Astrocyte of the spinal cord (primary cell): ENCODE measurements around the gene AMHR2.
"Not testable (repeated sequence)": the region's sequence is repeated elsewhere in the genome, so short reads cannot be mapped to it uniquely, and the experiment has no call there.

Experiments
- DNase-seq: peaks from one replicate; pipeline ENCODE4 v3.0.0; 2011; ENCODE audit warnings: low read depth, low spot score
- H3K4me3 ChIP-seq: 2 replicates; pipeline ENCODE4 v1.5.1; 2011; ENCODE audit warnings: low read depth, mild to moderate bottlenecking, low read length, moderate library complexity
- in situ Hi-C: cut with HindIII; loops from 2 replicates; pipeline ENCODE4 v1.10.0; 2017; ENCODE audit warnings: low sequenced_read_pairs
- TF ChIP-seq, protein P1 (sequence below): IDR thresholded peaks from 2 replicates; pipeline ENCODE4 v1.5.1; 2012; ENCODE audit warnings: low read depth, mild to moderate bottlenecking, low read length, inconsistent platforms

AMHR2 gene

DNA sequence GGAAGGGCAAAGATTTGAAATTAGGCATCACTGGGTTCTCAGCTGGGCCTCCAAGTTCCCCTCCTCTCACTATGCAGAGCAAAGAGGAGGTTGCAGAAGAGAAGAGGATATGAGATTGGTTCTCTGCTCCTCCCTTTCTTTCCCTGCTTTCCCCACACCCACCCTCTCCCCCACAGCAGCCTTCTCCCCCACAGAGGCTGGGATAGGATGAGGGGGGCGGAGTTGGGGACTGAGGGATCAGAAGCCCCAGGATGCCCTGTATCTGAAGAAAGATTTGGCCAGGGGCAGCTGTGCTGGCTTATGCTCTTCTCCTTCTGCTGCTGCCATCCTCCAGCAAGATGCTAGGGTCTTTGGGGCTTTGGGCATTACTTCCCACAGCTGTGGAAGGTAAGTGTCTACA, at the start of gene AMHR2:
AMHR2 (plus strand) TSS at position 259 of the 400 bp plus-strand sequence; CDS start at position 339, 80 bp downstream.
- TF ChIP-seq, protein P1, sequence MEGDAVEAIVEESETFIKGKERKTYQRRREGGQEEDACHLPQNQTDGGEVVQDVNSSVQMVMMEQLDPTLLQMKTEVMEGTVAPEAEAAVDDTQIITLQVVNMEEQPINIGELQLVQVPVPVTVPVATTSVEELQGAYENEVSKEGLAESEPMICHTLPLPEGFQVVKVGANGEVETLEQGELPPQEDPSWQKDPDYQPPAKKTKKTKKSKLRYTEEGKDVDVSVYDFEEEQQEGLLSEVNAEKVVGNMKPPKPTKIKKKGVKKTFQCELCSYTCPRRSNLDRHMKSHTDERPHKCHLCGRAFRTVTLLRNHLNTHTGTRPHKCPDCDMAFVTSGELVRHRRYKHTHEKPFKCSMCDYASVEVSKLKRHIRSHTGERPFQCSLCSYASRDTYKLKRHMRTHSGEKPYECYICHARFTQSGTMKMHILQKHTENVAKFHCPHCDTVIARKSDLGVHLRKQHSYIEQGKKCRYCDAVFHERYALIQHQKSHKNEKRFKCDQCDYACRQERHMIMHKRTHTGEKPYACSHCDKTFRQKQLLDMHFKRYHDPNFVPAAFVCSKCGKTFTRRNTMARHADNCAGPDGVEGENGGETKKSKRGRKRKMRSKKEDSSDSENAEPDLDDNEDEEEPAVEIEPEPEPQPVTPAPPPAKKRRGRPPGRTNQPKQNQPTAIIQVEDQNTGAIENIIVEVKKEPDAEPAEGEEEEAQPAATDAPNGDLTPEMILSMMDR: no peak
- no peak for DNase-seq
- in situ Hi-C loops: no loop called here

DNA sequence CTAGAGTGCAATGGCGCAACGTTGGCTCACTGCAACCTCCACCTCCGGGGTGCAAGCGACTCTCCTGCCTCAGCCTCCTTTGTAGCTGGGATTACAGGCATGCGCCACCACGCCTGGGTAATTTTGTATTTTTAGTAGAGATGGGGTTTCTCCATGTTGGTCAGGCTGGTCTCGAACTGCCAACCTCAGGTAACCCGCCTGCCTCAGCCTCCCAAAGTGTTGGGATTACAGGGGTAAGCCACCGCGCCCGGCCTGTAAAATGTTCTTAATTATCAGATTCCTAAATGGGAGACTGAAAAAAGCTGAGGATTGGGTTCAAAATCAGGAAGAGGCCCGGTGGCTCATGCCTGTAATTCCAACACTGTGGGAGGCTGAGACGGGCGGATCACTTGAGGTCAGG, 49.4 kb upstream of the AMHR2 start:
- DNase-seq, in situ Hi-C loops, H3K4me3 ChIP-seq: not testable (repeated sequence)

More for the DNA sequence above, at the start of gene AMHR2:
- no peak within 1 kb of the TSS for H3K4me3 ChIP-seq

DNA sequence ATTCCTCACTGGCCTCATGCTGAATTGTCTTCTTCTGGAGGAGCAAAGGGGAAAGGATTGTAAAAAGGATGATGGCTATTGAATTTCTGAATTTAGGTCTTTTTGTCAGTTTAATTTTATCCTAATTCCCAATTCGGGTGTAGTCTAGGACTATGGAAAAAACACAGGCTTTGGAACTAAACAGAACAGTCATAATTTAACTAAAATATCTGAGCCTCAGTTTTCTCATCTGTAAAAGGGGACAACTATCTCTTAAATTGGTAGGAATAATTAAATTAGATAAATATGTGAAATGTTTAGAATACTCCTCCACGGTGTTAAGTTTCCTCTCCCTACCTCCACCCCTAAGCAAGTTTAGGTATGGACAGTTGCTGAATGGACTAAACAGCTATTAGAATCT, 46.9 kb upstream of the AMHR2 start:
- in situ Hi-C loops: no loop called here
- TF ChIP-seq, protein P1: no peak
- no peak for DNase-seq
- H3K4me3 ChIP-seq: no peak overlapping the region

DNA sequence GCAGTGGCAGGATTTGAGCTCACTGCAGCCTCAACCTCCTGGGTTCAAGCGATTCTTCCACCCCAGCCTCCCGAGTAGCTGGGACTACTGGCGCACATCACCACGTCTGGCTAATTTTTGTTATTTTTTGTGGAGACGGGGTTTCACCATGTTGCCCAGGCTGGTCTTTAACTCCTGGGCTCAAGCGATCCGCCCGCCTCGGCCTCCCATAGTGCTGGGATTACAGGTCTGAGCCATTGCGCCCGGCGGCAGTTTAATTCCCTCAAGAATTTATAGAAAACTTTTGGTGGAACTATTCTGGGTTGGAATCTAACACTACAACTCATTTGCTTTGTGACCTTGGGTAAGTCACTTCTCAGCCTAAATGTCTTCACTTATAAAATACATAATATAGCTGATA, 45.4 kb upstream of the AMHR2 start:
- in situ Hi-C loops: no loop called here
- TF ChIP-seq, protein P1: no peak
- no peak overlapping the region for H3K4me3 ChIP-seq
- no peak for DNase-seq

DNA sequence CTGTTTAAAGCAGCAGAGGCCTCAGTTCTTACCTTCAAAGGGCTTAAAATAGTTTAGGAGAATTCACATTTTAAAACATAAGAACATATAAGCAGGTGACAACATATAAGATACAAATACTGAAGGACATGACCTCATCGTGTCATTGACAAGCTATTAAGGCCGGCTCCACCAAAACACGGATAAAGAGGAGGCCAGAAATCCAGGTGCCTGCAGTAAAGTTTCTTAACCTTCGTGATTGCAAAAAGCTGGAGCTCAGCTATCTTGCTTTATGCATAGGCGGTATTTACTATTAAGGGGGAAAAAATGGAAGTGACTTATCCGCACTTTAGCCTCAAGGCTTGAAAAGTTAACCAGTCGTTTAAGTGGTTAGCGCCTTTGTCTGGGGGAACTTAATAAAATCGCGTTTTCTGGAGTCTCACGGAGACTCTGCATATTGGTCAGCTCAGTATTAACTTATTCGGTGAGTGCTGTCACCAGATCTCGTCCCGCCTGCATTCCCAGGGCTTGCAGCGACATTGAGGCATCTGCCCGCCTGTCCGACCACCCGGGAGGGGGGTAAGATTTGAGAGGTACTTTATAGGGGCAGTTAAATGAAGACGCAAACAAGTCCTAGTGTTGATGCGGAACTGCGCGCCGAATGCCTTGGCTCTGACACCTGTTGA, 44.8 kb upstream of the AMHR2 start:
- in situ Hi-C loops: no loop called here
- H3K4me3 ChIP-seq: peak overlapping the region; percentile 52
- no peak for DNase-seq
- TF ChIP-seq, protein P1: no peak

DNA sequence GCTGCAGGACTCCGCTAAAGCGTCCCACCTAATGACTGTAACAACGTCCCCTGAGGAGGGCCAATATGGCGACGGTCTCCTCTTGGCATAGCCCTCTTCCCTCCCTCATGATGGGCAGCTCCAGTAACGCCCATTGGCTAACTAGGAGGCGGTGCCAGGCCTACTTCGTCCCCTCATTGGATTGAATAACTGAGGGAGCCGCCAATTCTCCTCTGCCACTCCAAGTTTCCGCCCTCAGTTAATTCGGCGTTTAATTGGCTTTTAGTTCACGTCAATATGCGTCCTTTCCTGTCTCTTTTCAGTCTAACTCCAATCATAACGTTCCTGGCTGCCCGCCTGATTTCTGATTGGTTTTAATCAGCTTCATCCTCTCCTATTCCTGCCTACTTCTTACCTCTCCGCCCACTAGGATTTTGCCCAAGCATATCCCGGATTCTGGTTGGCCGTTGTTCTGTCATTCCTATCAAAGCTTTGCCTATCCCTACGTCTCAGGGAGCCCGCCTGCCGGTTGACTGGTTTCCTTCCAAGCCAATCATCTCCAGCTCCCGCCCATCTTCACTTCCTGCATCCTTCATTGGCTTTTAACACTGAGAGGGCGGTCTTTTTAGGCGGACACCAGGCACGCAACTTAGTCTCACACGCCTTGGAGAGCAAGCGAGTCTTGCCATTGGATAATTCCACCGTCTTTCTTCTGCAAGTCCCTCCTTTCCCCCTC, 44.1 kb upstream of the AMHR2 start:
- TF ChIP-seq, protein P1: no peak
- peak overlapping the region; percentile 52 for H3K4me3 ChIP-seq
- peak; percentile 100 for DNase-seq
- in situ Hi-C loops: no loop called here

DNA sequence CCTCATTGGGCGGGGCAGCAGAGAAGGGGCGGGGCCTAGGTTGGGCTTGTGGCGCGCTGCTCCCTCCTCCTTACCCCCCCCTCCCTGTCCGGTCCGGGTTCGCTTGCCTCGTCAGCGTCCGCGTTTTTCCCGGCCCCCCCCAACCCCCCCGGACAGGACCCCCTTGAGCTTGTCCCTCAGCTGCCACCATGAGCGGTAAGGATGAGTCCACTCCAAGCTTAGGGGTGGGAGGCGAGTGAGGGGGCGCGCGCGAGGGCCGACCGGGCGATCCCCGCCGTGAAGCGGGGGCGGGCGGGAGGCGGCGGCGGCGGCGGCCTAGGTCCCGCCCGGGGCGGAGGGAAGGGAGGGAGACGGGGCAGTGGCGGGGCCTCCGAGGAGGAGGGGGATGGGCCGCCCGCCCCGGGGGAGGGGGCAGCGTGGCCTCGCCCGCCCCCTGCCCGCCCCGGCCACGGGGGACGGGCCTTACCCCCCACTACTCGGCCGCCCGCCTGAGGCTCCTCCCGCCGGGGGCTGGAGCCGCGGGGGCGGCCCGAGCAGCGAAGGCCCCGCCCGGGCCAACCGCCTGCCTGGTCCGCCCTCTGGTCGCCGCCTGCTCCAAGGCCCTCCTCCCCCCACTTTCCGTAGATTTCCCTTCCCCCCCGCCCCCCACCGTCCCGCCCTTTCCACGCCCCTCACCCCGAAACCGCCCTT, 43.4 kb upstream of the AMHR2 start, which contains the start of gene SP1:
SP1 (plus strand) TSS at position 73 of the 690 bp plus-strand sequence; CDS start at position 189, 116 bp downstream.
- peak; percentile 95 for DNase-seq
- peak within 1 kb of the TSS; percentile 52 for H3K4me3 ChIP-seq
- in situ Hi-C loops: no loop called here
- TF ChIP-seq, protein P1: no peak
